GM23248 (cell line): ENCODE results near the gene DENND5B. TPM values are rescaled to one million over a fixed set of nuclear protein-coding genes. Genes with fewer than 3 reads are reported as not detected.

Experiments
- DNase-seq: peaks from one replicate; pipeline ENCODE4 v3.0.0-alpha.2; 2015
- H2AFZ ChIP-seq: fragments of 200-600 bp; sonication (generic); 2 replicates; pipeline ENCODE4 v1.6.1; 2016; ENCODE audit warnings: antibody characterized with exemption
- H3F3A ChIP-seq: fragments of 200-600 bp; sonication (generic); 2 replicates; pipeline ENCODE4 v1.6.1; 2016; ENCODE audit warnings: mild to moderate bottlenecking, antibody characterized with exemption, mixed run types; ENCODE audit not compliant: insufficient read depth
- H3K27ac ChIP-seq: fragments of 200-600 bp; sonication (generic); 2 replicates; pipeline ENCODE4 v1.5.1; 2016; ENCODE audit warnings: mild to moderate bottlenecking
- H3K27me3 ChIP-seq: fragments of 200-600 bp; sonication (generic); replicated peaks from 2 replicates; pipeline ENCODE4 v1.6.1; 2016; ENCODE audit warnings: mild to moderate bottlenecking; ENCODE audit not compliant: insufficient read depth
- H3K36me3 ChIP-seq: fragments of 200-600 bp; sonication (generic); 2 replicates; pipeline ENCODE4 v1.6.1; 2016; ENCODE audit warnings: low read depth, mild to moderate bottlenecking
- H3K4me1 ChIP-seq: fragments of 200-600 bp; sonication (generic); 2 replicates; pipeline ENCODE4 v1.6.1; 2016; ENCODE audit warnings: mild to moderate bottlenecking; ENCODE audit not compliant: insufficient read depth
- H3K4me2 ChIP-seq: fragments of 200-600 bp; sonication (generic); one replicate; pipeline ENCODE4 v1.6.1; 2016; ENCODE audit warnings: mild to moderate bottlenecking; ENCODE audit not compliant: unreplicated experiment
- H3K4me3 ChIP-seq: fragments of 200-600 bp; sonication (generic); 2 replicates; pipeline ENCODE4 v1.5.1; 2016; ENCODE audit warnings: mild to moderate bottlenecking
- H3K79me2 ChIP-seq: fragments of 200-600 bp; sonication (generic); 2 replicates; pipeline ENCODE4 v1.6.1; 2016; ENCODE audit warnings: mild to moderate bottlenecking; ENCODE audit not compliant: insufficient read depth
- H3K9ac ChIP-seq: fragments of 200-600 bp; sonication (generic); 2 replicates; pipeline ENCODE4 v1.6.1; 2016; ENCODE audit warnings: mild to moderate bottlenecking
- H3K9me2 ChIP-seq: fragments of 200-600 bp; sonication (generic); 2 replicates; pipeline ENCODE4 v1.6.1; 2016; ENCODE audit warnings: mixed run types, mild to moderate bottlenecking, moderate library complexity; ENCODE audit not compliant: insufficient read depth
- H3K9me3 ChIP-seq: fragments of 200-600 bp; sonication (generic); one replicate; pipeline ENCODE4 v1.6.1; 2017; ENCODE audit warnings: low read depth
- H4K20me1 ChIP-seq: fragments of 200-600 bp; sonication (generic); 2 replicates; pipeline ENCODE4 v1.6.0; 2016; ENCODE audit not compliant: insufficient read depth
- EZH2 ChIP-seq: fragments of 200-600 bp; sonication (generic); IDR thresholded peaks from 2 replicates; pipeline ENCODE4 v1.6.1; 2018; ENCODE audit warnings: antibody characterized with exemption, mild to moderate bottlenecking; ENCODE audit not compliant: insufficient read depth, poor library complexity, severe bottlenecking
- EZH2phosphoT487 ChIP-seq: fragments of 200-600 bp; sonication (generic); IDR thresholded peaks from 2 replicates; pipeline ENCODE4 v1.6.1; 2018; ENCODE audit warnings: antibody characterized with exemption, moderate library complexity, mild to moderate bottlenecking, low read depth; ENCODE audit not compliant: insufficient read depth
- WGBS, 2 experiments: methylation state at CpG; one replicate each; pipeline ENCODE4 v1.1.6; 2015 to 2017; ENCODE audit warnings: low lambda C conversion rate in 2 of 2, low coverage in 1 of 2; ENCODE audit errors: missing lambda C conversion rate in 2 of 2; 5-methylcytosine and 5-hydroxymethylcytosine counted together
- in situ Hi-C: fragments of 300-500 bp; cut with MboI; formaldehyde crosslinking; loops from 2 replicates; pipeline ENCODE4 v1.15.0; 2020
- polyA plus RNA-seq: library from polyadenylated mRNA; unstranded; fragments of >200 nt; fragmentation: Nextera tagmentation; extraction: Ambion mirVana; gene quantifications from 2 replicates; pipeline ENCODE4 v1.2.1, GENCODE V29; 2016
- total RNA-seq: library from RNA; depleted of rRNA; stranded (reverse); fragments of >200 nt; shearing (Covaris generic); gene quantifications from 2 replicates; pipeline ENCODE4 v1.2.3, GENCODE V29; 2014

Gene DENND5B
- total and polyA plus RNA-seq, 2 experiments from 2014 or later, result 9.9 to 12.0 TPM

GRCh38 chr12:31499567-31499966, 91.4 kb downstream of the DENND5B start:
- H3K9ac ChIP-seq, result no peak overlapping the region
- TF ChIP-seq EZH2, result no peak
- TF ChIP-seq EZH2phosphoT487, result no peak
- H3F3A ChIP-seq, result no peaks in the 10 kb centered on the region
- H2AFZ ChIP-seq, result no peak overlapping the region
- H3K4me1 ChIP-seq, result peaks cover 9% of the 10 kb centered on the region; the same call in 1 of the 2 replicates
- H3K27ac ChIP-seq, result no peak overlapping the region
- H3K27me3 ChIP-seq, result no peaks in the 10 kb centered on the region
- H3K36me3 ChIP-seq, result no peaks in the 10 kb centered on the region
- H3K9me2 ChIP-seq, result no peaks in the 10 kb centered on the region
- in situ Hi-C loops, result no loop called here
- no peak overlapping the region for H3K4me3 ChIP-seq
- no peak for DNase-seq
- WGBS, 2 experiments, result 95 to 100% methylated on average over 2 of the region's 2 CpGs
- H3K9me3 ChIP-seq, result no peaks in the 10 kb centered on the region
- H3K79me2 ChIP-seq, result peaks cover 52% of the 10 kb centered on the region
- H4K20me1 ChIP-seq, result no peaks in the 10 kb centered on the region
- no peak overlapping the region for H3K4me2 ChIP-seq

- WGBS, 2 experiments, result 95% methylated on average over 4 of the region's 4 CpGs
- no peaks in the 10 kb centered on the region for H3K27me3 ChIP-seq
- H2AFZ ChIP-seq, result no peak overlapping the region
- no peak overlapping the region for H3K4me2 ChIP-seq
- H3K79me2 ChIP-seq, result peaks cover 41% of the 10 kb centered on the region
- no peak for TF ChIP-seq EZH2
- no peak for TF ChIP-seq EZH2phosphoT487
- H3K9ac ChIP-seq, result no peak overlapping the region
- peaks cover 9% of the 10 kb centered on the region; the same call in 1 of the 2 replicates for H3K4me1 ChIP-seq
- H3K9me3 ChIP-seq, result no peaks in the 10 kb centered on the region
- no peaks in the 10 kb centered on the region for H3K36me3 ChIP-seq
- no peaks in the 10 kb centered on the region for H3F3A ChIP-seq
- H3K4me3 ChIP-seq, result no peak overlapping the region
- H3K27ac ChIP-seq, result no peak overlapping the region
- in situ Hi-C loops, result no loop called here
- no peaks in the 10 kb centered on the region for H4K20me1 ChIP-seq
- no peak for DNase-seq
- H3K9me2 ChIP-seq, result no peaks in the 10 kb centered on the region
These were observed 92.5 kb downstream of the DENND5B start for GRCh38 chr12:31498424-31498823.

- H2AFZ ChIP-seq, result no peak overlapping the region
These were observed 94.7 kb downstream of the DENND5B start for GRCh38 chr12:31496257-31496656.

GRCh38 chr12:31494455-31494854, 96.5 kb downstream of the DENND5B start:
- H3K36me3 ChIP-seq, result no peaks in the 10 kb centered on the region
- in situ Hi-C loops, result no loop called here

More at GRCh38 chr12:31496257-31496656, 94.7 kb downstream of the DENND5B start:
- H3F3A ChIP-seq, result peaks cover 13% of the 10 kb centered on the region; the same call in 1 of the 2 replicates
- TF ChIP-seq EZH2, result no peak
- TF ChIP-seq EZH2phosphoT487, result no peak
- H3K9ac ChIP-seq, result no peak overlapping the region
- H3K4me1 ChIP-seq, result peaks cover 31% of the 10 kb centered on the region
- no peaks in the 10 kb centered on the region for H3K27me3 ChIP-seq
- H3K9me2 ChIP-seq, result no peaks in the 10 kb centered on the region
- peak; percentile 47 for DNase-seq
- no peaks in the 10 kb centered on the region for H4K20me1 ChIP-seq
- peak overlapping the region; percentile 44 for H3K4me2 ChIP-seq
- H3K4me3 ChIP-seq, result no peak overlapping the region
- H3K9me3 ChIP-seq, result no peaks in the 10 kb centered on the region
- no peak overlapping the region for H3K27ac ChIP-seq
- peaks cover 32% of the 10 kb centered on the region for H3K79me2 ChIP-seq
- in situ Hi-C loops, result no loop called here
- H3K36me3 ChIP-seq, result no peaks in the 10 kb centered on the region

More at GRCh38 chr12:31494455-31494854, 96.5 kb downstream of the DENND5B start:
- WGBS, 2 experiments, result 94% methylated on average over 2 of the region's 2 CpGs
- Histone ChIP-seq H3K9me3 (no peaks in the 10 kb centered on the region), H3K9me2 (no peaks in the 10 kb centered on the region), H3K79me2 (peaks cover 25% of the 10 kb centered on the region), H3K9ac (no peak overlapping the region), H3K4me1 (peaks cover 35% of the 10 kb centered on the region), H3K27ac (no peak overlapping the region), H3F3A (peaks cover 13% of the 10 kb centered on the region; the same call in 1 of the 2 replicates), H3K4me3 (no peak overlapping the region), H2AFZ (no peak overlapping the region), H4K20me1 (no peaks in the 10 kb centered on the region), H3K27me3 (no peaks in the 10 kb centered on the region), H3K4me2 (no peak overlapping the region)
- TF ChIP-seq EZH2phosphoT487 (no peak), EZH2 (no peak)
- no peak for DNase-seq
